HUDEP-2 (cell line): ENCODE measurements around the gene TECTB.

Experiments
- DNase-seq, 76 experiments: peaks; one replicate each; lab custom pipeline; 2025; ENCODE audit not compliant: unreplicated experiment in 76 of 76; lab: John Stamatoyannopoulos, UW

The TECTB gene

GRCh38 chr10:112344261-112344660 lies 61.1 kb downstream of the TECTB start:
- no peak for DNase-seq

DNA sequence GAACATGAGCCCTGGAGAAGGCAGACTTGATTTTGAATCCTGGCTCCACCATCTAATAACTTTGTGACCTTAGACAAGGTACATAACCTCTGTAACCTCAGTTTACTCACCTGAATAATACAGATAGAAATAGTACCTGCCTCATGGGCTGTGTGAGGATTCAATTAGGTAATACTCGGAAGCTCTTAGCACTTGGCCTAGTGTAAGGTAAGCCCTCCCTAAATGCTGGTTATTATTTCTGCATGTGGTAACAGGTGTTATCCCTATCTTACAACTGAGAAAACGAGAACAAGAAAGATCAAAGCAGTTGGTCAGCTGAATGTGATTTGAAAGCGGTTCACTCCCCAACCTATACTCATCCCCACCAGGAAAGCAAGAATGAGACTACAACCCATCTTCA lies 62.0 kb downstream of the TECTB start:
- no peak for DNase-seq

DNA sequence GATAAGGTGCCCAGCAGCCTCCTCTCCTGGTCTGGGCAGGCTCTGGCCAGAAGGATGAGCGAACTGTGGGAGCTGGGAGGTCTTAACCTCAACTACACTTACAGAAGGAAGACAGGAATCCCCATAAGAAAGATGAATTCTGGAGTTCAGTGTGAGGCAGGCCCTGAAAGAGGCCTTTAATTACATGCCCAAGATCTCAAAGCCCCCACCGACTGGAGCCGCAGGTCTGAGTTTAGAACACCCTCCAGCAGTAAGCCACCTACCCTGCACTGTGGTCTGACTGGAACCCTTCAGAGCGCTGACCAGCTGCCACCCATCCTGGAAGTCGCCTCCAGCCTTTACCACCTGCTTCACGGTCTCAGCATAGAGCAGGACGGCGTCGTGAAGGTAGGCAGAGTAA lies 62.5 kb downstream of the TECTB start:
- no peak for DNase-seq

GRCh38 chr10:112346774-112347173 lies 63.6 kb downstream of the TECTB start:
- DNase-seq, result no peak

GRCh38 chr10:112347709-112348671 lies 64.8 kb downstream of the TECTB start:
- no peak for DNase-seq

DNA sequence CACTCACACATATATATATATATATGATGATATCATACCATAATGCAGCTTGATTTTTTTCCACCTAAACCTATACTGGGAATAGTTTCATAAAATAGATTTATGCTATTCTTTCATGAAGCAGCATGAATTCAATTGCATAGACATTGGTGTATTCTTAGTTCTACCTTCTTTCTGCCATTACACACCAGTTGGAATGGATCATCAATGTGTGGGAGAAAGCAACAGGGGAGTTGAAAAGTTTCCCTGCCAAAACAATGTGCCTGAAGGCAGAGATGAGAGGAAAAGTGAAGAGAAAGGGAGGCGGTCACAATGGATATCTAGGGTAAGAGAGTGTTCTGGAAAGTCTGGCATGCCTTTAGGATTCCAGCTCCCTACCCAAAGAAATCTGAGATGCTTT lies 65.6 kb downstream of the TECTB start:
- DNase-seq, result no peak

GRCh38 chr10:112349521-112350085 lies 66.4 kb downstream of the TECTB start:
- no peak for DNase-seq

DNA sequence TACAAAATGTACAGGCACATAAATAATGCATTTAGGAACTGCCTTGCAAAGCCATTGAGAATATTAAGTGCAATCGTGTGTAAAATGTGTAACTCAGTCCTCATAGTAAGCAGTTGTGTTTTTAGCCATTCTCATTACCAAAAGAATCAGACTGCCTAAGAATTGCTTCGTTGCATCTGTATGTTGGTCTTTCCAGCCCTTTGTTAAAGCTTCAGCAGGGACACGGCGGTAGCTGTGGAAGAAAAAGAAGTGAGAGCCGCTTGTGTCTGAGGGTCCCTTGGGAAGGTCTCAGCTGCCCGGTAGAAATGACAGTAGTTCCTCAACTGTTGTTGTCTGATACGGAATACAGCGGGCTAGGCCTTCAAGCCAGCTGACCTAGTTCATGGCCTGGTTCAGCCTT lies 67.9 kb downstream of the TECTB start:
- no peak for DNase-seq

GRCh38 chr10:112352044-112352443 lies 68.8 kb downstream of the TECTB start:
- no peak for DNase-seq

GRCh38 chr10:112353046-112353445 lies 69.8 kb downstream of the TECTB start:
- no peak for DNase-seq
